Vagina (tissue), 2 donors: Measurements from ENCODE around the gene PIWIL4. TPM values are rescaled to one million over a fixed set of nuclear protein-coding genes. Genes with fewer than 3 reads are reported as not detected.
"Not testable (repeated sequence)": the region's sequence is repeated elsewhere in the genome, so short reads cannot be mapped to it uniquely, and the experiment has no call there.

Experiments
- DNase-seq, 2 donors: peaks; one replicate each; pipeline ENCODE4 v3.0.0-alpha.2; 2017; ENCODE audit errors: extremely low spot score in 2 of 2
- H3K27ac ChIP-seq: fragments of 200-600 bp; sonication (generic); one replicate; pipeline ENCODE4 v1.5.1; 2019
- H3K27me3 ChIP-seq: fragments of 200-600 bp; sonication (generic); one replicate; pipeline ENCODE4 v1.5.1; 2019
- H3K36me3 ChIP-seq, 2 donors: fragments of 200-600 bp; sonication (generic); one replicate each; pipeline ENCODE4 v1.5.1; 2017 to 2019
- H3K4me1 ChIP-seq: fragments of 200-600 bp; sonication (generic); one replicate; pipeline ENCODE4 v1.5.1; 2019
- H3K4me3 ChIP-seq, 2 donors: fragments of 200-600 bp; sonication (generic); 1 replicate in 1 of 2; 2 replicates in 1 of 2; pipeline ENCODE4 v1.5.1; 2016 to 2019
- H3K9me3 ChIP-seq: fragments of 200-600 bp; sonication (generic); one replicate; pipeline ENCODE4 v1.5.1; 2019
- POLR2A ChIP-seq, 2 donors: fragments of 450-650 bp; IDR thresholded peaks; one replicate each; pipeline ENCODE4 v1.6.1; 2017; ENCODE audit warnings: antibody characterized with exemption in 2 of 2, mild to moderate bottlenecking in 2 of 2, moderate library complexity in 2 of 2
- POLR2AphosphoS5 ChIP-seq, 2 donors: sonication (generic); formaldehyde crosslinking; IDR thresholded peaks; one replicate each; pipeline ENCODE4 v1.9.0; 2017; ENCODE audit warnings: antibody characterized with exemption in 2 of 2, mild to moderate bottlenecking in 2 of 2, low read depth in 1 of 2; ENCODE audit not compliant: insufficient read depth in 1 of 2
- intact Hi-C: fragments of 100-400 bp; cut with DNase I; formaldehyde crosslinking; loops from one replicate; pipeline ENCODE4 v1.15.1; 2023
- total RNA-seq: library from RNA; depleted of rRNA; stranded (reverse); fragments of >200 nt; gene quantifications from one replicate; pipeline ENCODE4 v1.2.3, GENCODE V29; 2016
- TF ChIP-seq, protein P1 (sequence below), 3 experiments: fragments of 450-650 bp in 2 of 3; fragments of 200-600 bp in 1 of 3; sonication (generic) in 1 of 3; IDR thresholded peaks; one replicate each; pipeline ENCODE4 v1.5.1; 2017 to 2019; ENCODE audit warnings: antibody characterized with exemption in 3 of 3, mild to moderate bottlenecking in 2 of 3, moderate library complexity in 2 of 3

Gene PIWIL4
- total RNA-seq, 1 donor from 2014 or later = 3.2 TPM

GRCh38 chr11:94546886-94547285, 20.3 kb upstream of the PIWIL4 start:
- no peaks in the 10 kb centered on the region for H3K36me3 ChIP-seq
- no peaks in the 10 kb centered on the region for H3K9me3 ChIP-seq
- no peak for TF ChIP-seq POLR2A (IDR thresholded peaks at IDR 0.05)
- TF ChIP-seq POLR2AphosphoS5 (IDR thresholded peaks at IDR 0.05; ENCODE audit: insufficient read depth in 1 of 2, low read depth in 1 of 2) = no peak
- TF ChIP-seq, protein P1, sequence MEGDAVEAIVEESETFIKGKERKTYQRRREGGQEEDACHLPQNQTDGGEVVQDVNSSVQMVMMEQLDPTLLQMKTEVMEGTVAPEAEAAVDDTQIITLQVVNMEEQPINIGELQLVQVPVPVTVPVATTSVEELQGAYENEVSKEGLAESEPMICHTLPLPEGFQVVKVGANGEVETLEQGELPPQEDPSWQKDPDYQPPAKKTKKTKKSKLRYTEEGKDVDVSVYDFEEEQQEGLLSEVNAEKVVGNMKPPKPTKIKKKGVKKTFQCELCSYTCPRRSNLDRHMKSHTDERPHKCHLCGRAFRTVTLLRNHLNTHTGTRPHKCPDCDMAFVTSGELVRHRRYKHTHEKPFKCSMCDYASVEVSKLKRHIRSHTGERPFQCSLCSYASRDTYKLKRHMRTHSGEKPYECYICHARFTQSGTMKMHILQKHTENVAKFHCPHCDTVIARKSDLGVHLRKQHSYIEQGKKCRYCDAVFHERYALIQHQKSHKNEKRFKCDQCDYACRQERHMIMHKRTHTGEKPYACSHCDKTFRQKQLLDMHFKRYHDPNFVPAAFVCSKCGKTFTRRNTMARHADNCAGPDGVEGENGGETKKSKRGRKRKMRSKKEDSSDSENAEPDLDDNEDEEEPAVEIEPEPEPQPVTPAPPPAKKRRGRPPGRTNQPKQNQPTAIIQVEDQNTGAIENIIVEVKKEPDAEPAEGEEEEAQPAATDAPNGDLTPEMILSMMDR (IDR thresholded peaks at IDR 0.05) = no peak
- DNase-seq = no peak
- intact Hi-C loops = no loop called here
- peak overlapping the region in 1 of 2 donors; percentile 5 for H3K4me3 ChIP-seq
- H3K27ac ChIP-seq = no peak overlapping the region
- peaks cover 61% of the 10 kb centered on the region for H3K4me1 ChIP-seq
- H3K27me3 ChIP-seq = no peaks in the 10 kb centered on the region

GRCh38 chr11:94549146-94549545, 18.0 kb upstream of the PIWIL4 start:
- intact Hi-C loops = no loop called here
- H3K27ac ChIP-seq = no peak overlapping the region
- H3K27me3 ChIP-seq = no peaks in the 10 kb centered on the region

DNA sequence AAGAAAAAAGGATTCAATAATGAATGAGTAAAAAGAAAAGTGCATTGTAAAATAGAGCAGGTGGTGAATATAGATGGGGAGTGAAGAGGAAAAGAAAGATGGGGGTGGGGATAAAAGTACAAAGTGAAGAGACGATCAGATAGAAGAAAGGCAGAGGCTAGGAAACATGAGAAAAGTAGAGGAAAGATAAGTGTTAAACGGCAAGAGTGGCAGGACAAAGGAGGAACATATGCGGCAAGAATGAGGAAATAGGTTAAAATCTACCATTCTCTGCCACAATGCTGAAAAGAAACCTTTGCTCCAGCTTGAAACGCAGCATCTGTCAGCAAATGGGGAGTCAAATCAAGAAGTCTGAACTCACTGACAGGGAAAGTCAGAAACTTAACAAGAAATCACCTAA, 16.7 kb upstream of the PIWIL4 start:
- intact Hi-C loops = no loop called here
- H3K27ac ChIP-seq = no peak overlapping the region
- H3K36me3 ChIP-seq = no peaks in the 10 kb centered on the region
- H3K27me3 ChIP-seq = no peaks in the 10 kb centered on the region
- H3K4me1 ChIP-seq = peaks cover 44% of the 10 kb centered on the region
- H3K4me3 ChIP-seq = no peak overlapping the region
- no peak for DNase-seq
- no peak for TF ChIP-seq POLR2AphosphoS5 (IDR thresholded peaks at IDR 0.05; ENCODE audit: insufficient read depth in 1 of 2, low read depth in 1 of 2)
- TF ChIP-seq, protein P1 (IDR thresholded peaks at IDR 0.05) = no peak
- no peak for TF ChIP-seq POLR2A (IDR thresholded peaks at IDR 0.05)
- H3K9me3 ChIP-seq = no peaks in the 10 kb centered on the region

More at GRCh38 chr11:94549146-94549545, 18.0 kb upstream of the PIWIL4 start:
- no peaks in the 10 kb centered on the region for H3K36me3 ChIP-seq
- no peak for DNase-seq
- no peak for TF ChIP-seq POLR2AphosphoS5 (IDR thresholded peaks at IDR 0.05; ENCODE audit: insufficient read depth in 1 of 2, low read depth in 1 of 2)
- TF ChIP-seq, protein P1 (IDR thresholded peaks at IDR 0.05) = no peak
- no peak for TF ChIP-seq POLR2A (IDR thresholded peaks at IDR 0.05)
- peaks cover 55% of the 10 kb centered on the region for H3K4me1 ChIP-seq
- H3K9me3 ChIP-seq = no peaks in the 10 kb centered on the region
- no peak overlapping the region for H3K4me3 ChIP-seq

DNA sequence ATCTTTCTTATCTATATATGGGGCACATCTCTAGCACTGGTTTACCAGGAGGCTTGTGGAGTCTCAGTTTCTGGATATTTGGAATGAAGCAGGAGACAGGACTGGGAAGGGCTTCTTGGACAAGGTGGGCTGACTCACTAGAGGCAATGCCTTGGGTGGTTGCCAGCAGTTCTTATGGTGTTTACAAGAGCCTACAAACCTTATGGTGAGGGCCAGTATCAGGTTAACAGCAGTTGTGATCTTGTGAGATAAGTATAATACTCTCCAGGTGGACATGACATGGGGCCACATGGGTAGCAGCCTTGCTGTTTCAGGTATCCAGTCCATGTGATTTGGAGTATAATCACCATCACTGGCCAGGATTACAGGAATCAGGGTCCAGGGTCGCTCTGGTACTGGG, 13.2 kb upstream of the PIWIL4 start:
- Histone ChIP-seq H3K27ac (no peak overlapping the region), H3K36me3 (no peaks in the 10 kb centered on the region), H3K4me3 (no peak overlapping the region), H3K27me3 (no peaks in the 10 kb centered on the region), H3K9me3 (no peaks in the 10 kb centered on the region), H3K4me1 (peaks cover 24% of the 10 kb centered on the region)
- DNase-seq = no peak
- intact Hi-C loops = no loop called here
- TF ChIP-seq POLR2A (IDR thresholded peaks at IDR 0.05) (no peak), POLR2AphosphoS5 (IDR thresholded peaks at IDR 0.05; ENCODE audit: insufficient read depth in 1 of 2, low read depth in 1 of 2) (no peak)
- TF ChIP-seq, protein P1 (IDR thresholded peaks at IDR 0.05) = no peak

GRCh38 chr11:94555752-94556329, 11.3 kb upstream of the PIWIL4 start:
- DNase-seq, intact Hi-C loops, H3K27me3 ChIP-seq, H3K4me3 ChIP-seq, H3K27ac ChIP-seq, H3K9me3 ChIP-seq, H3K36me3 ChIP-seq: not testable (repeated sequence)
- H3K4me1 ChIP-seq = peaks cover 12% of the 10 kb centered on the region
